ENCODE results near the gene RAB27A.
"Not testable (repeated sequence)": the region's sequence is repeated elsewhere in the genome, so short reads cannot be mapped to it uniquely, and the experiment has no call there.

The RAB27A gene

GRCh38 chr15:55256281-55257011 is 33.2 kb downstream of the RAB27A start:
- no peaks in the 10 kb centered on the region for H3K36me3 ChIP-seq (ENCODE audit: insufficient read depth)
- H2AFZ ChIP-seq (ENCODE audit: low read depth) = no peak overlapping the region
- H3K4me3 ChIP-seq (IDR thresholded peaks at IDR 0.05; ENCODE audit: insufficient read depth, low read depth, low read length) = no peak overlapping the region
- H3K4me1 ChIP-seq (ENCODE audit: low read depth, poor library complexity, severe bottlenecking) = peaks cover 13% of the 10 kb centered on the region
- no peaks in the 10 kb centered on the region for H4K20me1 ChIP-seq (ENCODE audit: insufficient read depth)
- no peak overlapping the region for H3K4me2 ChIP-seq
- no peak overlapping the region for H3K27ac ChIP-seq
- no peaks in the 10 kb centered on the region for H3K27me3 ChIP-seq (ENCODE audit: insufficient read depth, low read depth)
- no peak overlapping the region for H3K9ac ChIP-seq
- H3K79me2 ChIP-seq (ENCODE audit: insufficient read depth, low read depth) = 0 out of 2 replicates have a peak, but pooled peaks cover 5% of the 10 kb centered on the region
- TF ChIP-seq CTCF (conservative IDR thresholded peaks at IDR 0.05; ENCODE audit: low read depth, low read length) = no peak

- no peak for TF ChIP-seq CTCF (conservative IDR thresholded peaks at IDR 0.05; ENCODE audit: low read depth, low read length)
- Histone ChIP-seq H2AFZ (ENCODE audit: low read depth) (no peak overlapping the region), H3K36me3 (ENCODE audit: insufficient read depth) (no peaks in the 10 kb centered on the region), H3K4me2 (no peak overlapping the region), H3K79me2 (ENCODE audit: insufficient read depth, low read depth) (0 out of 2 replicates have a peak, but pooled peaks cover 5% of the 10 kb centered on the region), H4K20me1 (ENCODE audit: insufficient read depth) (no peaks in the 10 kb centered on the region), H3K27ac (no peak overlapping the region), H3K4me3 (IDR thresholded peaks at IDR 0.05; ENCODE audit: insufficient read depth, low read depth, low read length) (no peak overlapping the region), H3K27me3 (ENCODE audit: insufficient read depth, low read depth) (no peaks in the 10 kb centered on the region), H3K4me1 (ENCODE audit: low read depth, poor library complexity, severe bottlenecking) (peaks cover 13% of the 10 kb centered on the region), H3K9ac (no peak overlapping the region)
These were observed 33.9 kb downstream of the RAB27A start for GRCh38 chr15:55255714-55256113.

- no peak for TF ChIP-seq CTCF (conservative IDR thresholded peaks at IDR 0.05; ENCODE audit: low read depth, low read length)
- Histone ChIP-seq H4K20me1 (ENCODE audit: insufficient read depth) (no peaks in the 10 kb centered on the region), H3K27me3 (ENCODE audit: insufficient read depth, low read depth) (no peaks in the 10 kb centered on the region), H3K27ac (no peak overlapping the region), H3K4me1 (ENCODE audit: low read depth, poor library complexity, severe bottlenecking) (peaks cover 13% of the 10 kb centered on the region), H3K36me3 (ENCODE audit: insufficient read depth) (no peaks in the 10 kb centered on the region), H2AFZ (ENCODE audit: low read depth) (no peak overlapping the region), H3K4me3 (IDR thresholded peaks at IDR 0.05; ENCODE audit: insufficient read depth, low read depth, low read length) (no peak overlapping the region), H3K4me2 (no peak overlapping the region), H3K9ac (no peak overlapping the region), H3K79me2 (ENCODE audit: insufficient read depth, low read depth) (0 out of 2 replicates have a peak, but pooled peaks cover 5% of the 10 kb centered on the region)
These were observed 34.5 kb downstream of the RAB27A start for GRCh38 chr15:55254916-55255679.

GRCh38 chr15:55253580-55253979 is 36.0 kb downstream of the RAB27A start:
- Histone ChIP-seq H2AFZ (ENCODE audit: low read depth) (no peak overlapping the region), H3K4me3 (IDR thresholded peaks at IDR 0.05; ENCODE audit: insufficient read depth, low read depth, low read length) (no peak overlapping the region), H3K36me3 (ENCODE audit: insufficient read depth) (no peaks in the 10 kb centered on the region), H3K27ac (no peak overlapping the region), H4K20me1 (ENCODE audit: insufficient read depth) (no peaks in the 10 kb centered on the region), H3K4me2 (no peak overlapping the region), H3K27me3 (ENCODE audit: insufficient read depth, low read depth) (no peaks in the 10 kb centered on the region), H3K9ac (no peak overlapping the region), H3K4me1 (ENCODE audit: low read depth, poor library complexity, severe bottlenecking) (peaks cover 10% of the 10 kb centered on the region), H3K79me2 (ENCODE audit: insufficient read depth, low read depth) (0 out of 2 replicates have a peak, but pooled peaks cover 5% of the 10 kb centered on the region)
- TF ChIP-seq CTCF (conservative IDR thresholded peaks at IDR 0.05; ENCODE audit: low read depth, low read length) = no peak

- H3K4me2 ChIP-seq; H3K4me3 ChIP-seq (IDR thresholded peaks at IDR 0.05; ENCODE audit: insufficient read depth, low read depth, low read length); H3K27me3 ChIP-seq (ENCODE audit: insufficient read depth, low read depth); H3K27ac ChIP-seq; H4K20me1 ChIP-seq (ENCODE audit: insufficient read depth); H3K79me2 ChIP-seq (ENCODE audit: insufficient read depth, low read depth); H3K4me1 ChIP-seq (ENCODE audit: low read depth, poor library complexity, severe bottlenecking); H2AFZ ChIP-seq (ENCODE audit: low read depth); H3K36me3 ChIP-seq (ENCODE audit: insufficient read depth); H3K9ac ChIP-seq: not testable (repeated sequence)
These were observed 37.4 kb downstream of the RAB27A start for GRCh38 chr15:55252201-55252600.

All from KMS-11 (cell line).